ENCODE measurements around the gene ENTHD1.

DNA sequence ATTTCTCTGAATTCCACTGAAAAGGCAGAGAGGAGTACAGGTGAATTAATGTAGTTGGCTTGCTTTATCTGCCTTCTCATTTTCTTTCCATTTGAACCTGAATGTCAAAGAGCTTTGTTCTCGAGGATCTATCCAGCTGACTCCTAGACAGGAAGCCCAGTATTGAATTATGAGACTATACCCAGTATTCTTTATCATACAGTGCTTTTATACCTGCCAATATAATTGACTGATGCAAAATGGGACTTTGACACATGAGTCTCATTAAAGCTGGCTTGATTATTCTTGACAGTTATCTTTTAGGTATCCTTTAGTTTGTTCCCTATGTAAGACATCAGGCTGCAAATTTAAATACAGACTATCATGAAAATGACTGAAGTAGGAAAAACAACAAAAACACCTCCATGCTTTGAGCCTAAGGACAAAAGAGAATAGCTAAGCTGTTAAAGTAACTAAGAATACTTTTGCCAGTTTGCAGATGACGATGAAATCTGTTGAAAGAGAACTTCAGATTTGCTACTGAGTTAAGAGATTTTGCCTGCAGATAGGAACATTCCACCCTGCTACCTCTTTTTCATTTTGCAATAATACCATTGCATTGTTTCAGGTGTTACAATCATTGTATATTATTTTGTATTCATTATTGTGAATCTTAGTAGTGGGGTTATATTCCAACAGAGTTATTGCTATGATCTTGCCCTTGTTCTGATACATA lies 117.1 kb downstream of the ENTHD1 start:
- TF ChIP-seq CTCF (IDR thresholded peaks at IDR 0.05) = no peak
- TF ChIP-seq EZH2phosphoT487 (IDR thresholded peaks at IDR 0.05) = no peak

Data from neural progenitor cell (in vitro differentiated cells).